22Rv1 (cell line): ENCODE data around the gene TLR2.

ENCODE experiments used
- ZFX ChIP-seq: fragments of 450-650 bp; IDR thresholded peaks from 2 replicates; pipeline ENCODE4 v1.6.1; 2017; ENCODE audit warnings: antibody characterized with exemption, borderline replicate concordance
- TF ChIP-seq, protein P1 (sequence below): fragments of 450-650 bp; IDR thresholded peaks from 2 replicates; pipeline ENCODE4 v1.5.1; 2017; ENCODE audit warnings: mild to moderate bottlenecking

DNA sequence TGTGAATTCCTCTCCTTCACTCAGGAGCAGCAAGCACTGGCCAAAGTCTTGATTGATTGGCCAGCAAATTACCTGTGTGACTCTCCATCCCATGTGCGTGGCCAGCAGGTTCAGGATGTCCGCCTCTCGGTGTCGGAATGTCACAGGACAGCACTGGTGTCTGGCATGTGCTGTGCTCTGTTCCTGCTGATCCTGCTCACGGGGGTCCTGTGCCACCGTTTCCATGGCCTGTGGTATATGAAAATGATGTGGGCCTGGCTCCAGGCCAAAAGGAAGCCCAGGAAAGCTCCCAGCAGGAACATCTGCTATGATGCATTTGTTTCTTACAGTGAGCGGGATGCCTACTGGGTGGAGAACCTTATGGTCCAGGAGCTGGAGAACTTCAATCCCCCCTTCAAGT, 20.4 kb downstream of the TLR2 start:
- TF ChIP-seq, protein P1, sequence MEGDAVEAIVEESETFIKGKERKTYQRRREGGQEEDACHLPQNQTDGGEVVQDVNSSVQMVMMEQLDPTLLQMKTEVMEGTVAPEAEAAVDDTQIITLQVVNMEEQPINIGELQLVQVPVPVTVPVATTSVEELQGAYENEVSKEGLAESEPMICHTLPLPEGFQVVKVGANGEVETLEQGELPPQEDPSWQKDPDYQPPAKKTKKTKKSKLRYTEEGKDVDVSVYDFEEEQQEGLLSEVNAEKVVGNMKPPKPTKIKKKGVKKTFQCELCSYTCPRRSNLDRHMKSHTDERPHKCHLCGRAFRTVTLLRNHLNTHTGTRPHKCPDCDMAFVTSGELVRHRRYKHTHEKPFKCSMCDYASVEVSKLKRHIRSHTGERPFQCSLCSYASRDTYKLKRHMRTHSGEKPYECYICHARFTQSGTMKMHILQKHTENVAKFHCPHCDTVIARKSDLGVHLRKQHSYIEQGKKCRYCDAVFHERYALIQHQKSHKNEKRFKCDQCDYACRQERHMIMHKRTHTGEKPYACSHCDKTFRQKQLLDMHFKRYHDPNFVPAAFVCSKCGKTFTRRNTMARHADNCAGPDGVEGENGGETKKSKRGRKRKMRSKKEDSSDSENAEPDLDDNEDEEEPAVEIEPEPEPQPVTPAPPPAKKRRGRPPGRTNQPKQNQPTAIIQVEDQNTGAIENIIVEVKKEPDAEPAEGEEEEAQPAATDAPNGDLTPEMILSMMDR: no peak
- TF ChIP-seq ZFX: no peak
